GM12864 (cell line): ENCODE data around the gene CCDC194.

Experiments
- DNase-seq: peaks from one replicate; pipeline ENCODE4 v3.0.0-alpha.2; 2011; ENCODE audit warnings: low read depth
- H3K4me3 ChIP-seq: 2 replicates; pipeline ENCODE4 v1.5.1; 2011; ENCODE audit warnings: mild to moderate bottlenecking, low read depth, low read length, control low read depth
- CTCF ChIP-seq: IDR thresholded peaks from 2 replicates; pipeline ENCODE4 v1.5.1; 2011; ENCODE audit warnings: low read depth, mild to moderate bottlenecking, moderate library complexity, low read length, control low read depth, inconsistent platforms; ENCODE audit errors: missing control alignments

CCDC194 gene

GRCh38 chr19:17406046-17406886 lies 12.3 kb upstream of the CCDC194 start:
- TF ChIP-seq CTCF, result no peak
- DNase-seq, result no peak
- H3K4me3 ChIP-seq, result peak overlapping the region; percentile 75

GRCh38 chr19:17405250-17406045 lies 11.5 kb upstream of the CCDC194 start, which contains the start of gene BST2:
Gene BST2, minus strand, starts transcription at chr19:17405630. Its CDS starts 55 bp downstream, at chr19:17405575.
- DNase-seq, result peak; percentile 85
- peak within 1 kb of the TSS; percentile 75 for H3K4me3 ChIP-seq
- TF ChIP-seq CTCF, result no peak

- no peak for TF ChIP-seq CTCF
- peak overlapping the region; percentile 75 for H3K4me3 ChIP-seq
- no peak for DNase-seq
These were observed 10.7 kb upstream of the CCDC194 start for GRCh38 chr19:17404621-17405249.

- H3K4me3 ChIP-seq, result peak overlapping the region; percentile 75
- no peak for DNase-seq
- no peak for TF ChIP-seq CTCF
These were observed 10.0 kb upstream of the CCDC194 start for GRCh38 chr19:17404015-17404414.

- H3K4me3 ChIP-seq, result peak overlapping the region; percentile 75
- TF ChIP-seq CTCF, result no peak
- no peak for DNase-seq
These were observed 9.2 kb upstream of the CCDC194 start for GRCh38 chr19:17402982-17403855.

- no peak overlapping the region for H3K4me3 ChIP-seq
- TF ChIP-seq CTCF, result no peak
- DNase-seq, result no peak
These were observed 7.6 kb upstream of the CCDC194 start for GRCh38 chr19:17401628-17402027.
